ENCODE measurements around the gene RNF26. TPM values are rescaled to one million over a fixed set of nuclear protein-coding genes. Genes with fewer than 3 reads are reported as not detected.

The RNF26 gene
- total and polyA plus RNA-seq, 2 of the 4 experiments (the other 2 are of a cell fraction): 3.4 to 36.7 TPM

DNA sequence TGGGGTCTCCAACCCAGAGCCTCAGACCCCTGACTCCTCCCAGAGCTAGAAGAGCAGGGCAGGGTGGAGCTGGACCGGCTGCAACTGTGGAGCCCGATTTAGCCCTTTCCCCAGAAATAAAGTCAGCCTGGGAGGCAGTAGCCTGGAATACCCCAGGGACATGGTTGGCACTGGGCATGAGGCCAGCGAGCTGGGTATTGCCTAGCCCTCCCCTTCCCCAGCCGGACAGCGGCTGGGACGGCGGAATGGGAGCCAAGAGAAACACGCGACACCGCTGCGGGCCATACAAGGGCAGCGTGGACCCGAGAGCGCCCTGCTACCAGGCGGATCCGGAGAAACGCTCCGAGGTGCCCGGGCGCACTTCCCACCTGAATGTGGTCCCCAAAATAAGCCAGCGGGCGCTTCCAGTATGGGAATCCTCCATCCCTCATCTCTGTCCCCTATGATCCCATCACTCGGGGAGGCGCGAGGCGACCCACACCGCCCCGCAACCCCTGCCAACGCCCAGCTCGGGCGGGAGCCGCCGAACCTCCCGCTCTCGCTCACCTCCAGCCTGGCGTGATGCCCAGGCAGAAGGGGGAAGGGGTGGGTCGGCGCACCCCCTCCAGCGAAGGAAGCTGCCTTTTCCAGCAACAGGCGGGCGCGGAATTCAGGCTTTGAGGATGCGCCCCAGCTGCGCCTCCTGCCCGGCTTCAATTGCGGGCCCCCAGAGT is 18.2 kb upstream of the RNF26 start:
- WGBS, 2 experiments (ENCODE audit: extremely low coverage in 2 of 2, insufficient read length in 1 of 2): 0% methylated on average over 9 of the region's 46 CpGs; no CpG with 5 or more reads in 1 of the 2 experiments
- no peak for DNase-seq
- Histone ChIP-seq H3K56ac (ENCODE audit: extremely low read depth, insufficient read depth, low read length) (peak overlapping the region; percentile 57; the same call in 1 of the 2 replicates), H2BK15ac (ENCODE audit: low read depth, low read length) (peak overlapping the region; percentile 39; the same call in 2 of the 3 replicates), H3K79me1 (ENCODE audit: low read depth in 1 of 2, low read length in 2 of 2) (peaks cover 11 to 59% of the 10 kb centered on the region in 2 experiments; a peak in 3 of 4 replicates), H3K9me1 (ENCODE audit: insufficient read depth, low read length) (peaks cover 26% of the 10 kb centered on the region), H2BK5ac (ENCODE audit: low read depth, low read length, poor library complexity, severe bottlenecking) (peak overlapping the region; percentile 79), H3K14ac (replicated peaks; ENCODE audit: low read depth, low read length) (peak overlapping the region; percentile 92), H3K9me3 (ENCODE audit: control insufficient read depth, insufficient read depth, low read length) (no peaks in the 10 kb centered on the region), H4K5ac (ENCODE audit: low read depth, low read length) (0 out of 2 replicates have a peak overlapping the region, but pooled peaks have one; percentile 8), H3K4me2 (ENCODE audit: low read depth, low read length) (peak overlapping the region; percentile 71), H3K27ac (ENCODE audit: insufficient read depth, low read length) (peak overlapping the region; percentile 69), H2AK9ac (replicated peaks; ENCODE audit: low read depth, low read length, poor library complexity) (peak overlapping the region; percentile 98), H3K36me3 (ENCODE audit: control insufficient read depth, insufficient read depth, low read length) (peaks cover 27% of the 10 kb centered on the region), H2BK20ac (ENCODE audit: low read depth, low read length) (no peak overlapping the region), H3K23ac (ENCODE audit: low read depth, low read length) (peak overlapping the region; percentile 69), H3K9ac (ENCODE audit: low read depth, low read length) (peak overlapping the region; percentile 81), H3K4me1 (ENCODE audit: control insufficient read depth, insufficient read depth, low read length) (peaks cover 43% of the 10 kb centered on the region), H3K4me3 (ENCODE audit: insufficient read depth, low read depth, low read length) (peak overlapping the region; percentile 87), H2BK120ac (ENCODE audit: low read depth, low read length) (peak overlapping the region; percentile 73), H4K8ac (ENCODE audit: low read depth in 2 of 2, low read length in 2 of 2) (peak overlapping the region; percentile 28 to 70; a peak in 3 of 4 replicates), H2AK5ac (ENCODE audit: low read depth, low read length) (peak overlapping the region; percentile 87), H2AFZ (replicated peaks; ENCODE audit: low read length, poor library complexity) (peak overlapping the region; percentile 93), H4K91ac (ENCODE audit: insufficient read depth, low read depth, low read length) (peak overlapping the region; percentile 82), H4K20me1 (ENCODE audit: insufficient read depth, low read length) (peaks cover 19% of the 10 kb centered on the region), H3K4ac (ENCODE audit: low read depth, low read length) (peak overlapping the region; percentile 82), H3K27me3 (ENCODE audit: control insufficient read depth, insufficient read depth, low read length) (no peaks in the 10 kb centered on the region), H3K18ac (ENCODE audit: low read depth, low read length) (no peak overlapping the region; the same call in 1 of the 2 replicates)
- peak; percentile 0; the same call in 1 of the 2 replicates for ATAC-seq (ENCODE audit: low read depth)
- POLR2A ChIA-PET (ENCODE audit: unreplicated experiment): interaction anchor here (1.6 kb wide), 1 partner anchor 21 kb away, joined by 8 read pairs; no protein-coding TSS in a partner anchor
- in situ Hi-C loops (cut with MboI; ENCODE audit: low sequenced_read_pairs): no loop called here
- BruUV-seq (replicated peaks): no TSS peak
- dilution Hi-C loops (cut with HindIII; ENCODE audit: low sequenced_read_pairs, unreplicated experiment): no loop called here
- intact Hi-C loops (cut with micrococcal nuclease): no loop called here
- CTCF ChIA-PET: interaction anchor here (1.1 to 2.1 kb wide), 3 partner anchors 10 to 120 kb away, joined by 4 to 6 read pairs (median 4); no protein-coding TSS in a partner anchor
- TF ChIP-seq, protein P1, sequence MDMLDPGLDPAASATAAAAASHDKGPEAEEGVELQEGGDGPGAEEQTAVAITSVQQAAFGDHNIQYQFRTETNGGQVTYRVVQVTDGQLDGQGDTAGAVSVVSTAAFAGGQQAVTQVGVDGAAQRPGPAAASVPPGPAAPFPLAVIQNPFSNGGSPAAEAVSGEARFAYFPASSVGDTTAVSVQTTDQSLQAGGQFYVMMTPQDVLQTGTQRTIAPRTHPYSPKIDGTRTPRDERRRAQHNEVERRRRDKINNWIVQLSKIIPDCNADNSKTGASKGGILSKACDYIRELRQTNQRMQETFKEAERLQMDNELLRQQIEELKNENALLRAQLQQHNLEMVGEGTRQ (IDR thresholded peaks at IDR 0.05; ENCODE audit: low read depth, low read length): no peak
- no peak for TF ChIP-seq SMC3 (IDR thresholded peaks at IDR 0.05; ENCODE audit: low read depth, low read length)
- TF ChIP-seq, protein P2, sequence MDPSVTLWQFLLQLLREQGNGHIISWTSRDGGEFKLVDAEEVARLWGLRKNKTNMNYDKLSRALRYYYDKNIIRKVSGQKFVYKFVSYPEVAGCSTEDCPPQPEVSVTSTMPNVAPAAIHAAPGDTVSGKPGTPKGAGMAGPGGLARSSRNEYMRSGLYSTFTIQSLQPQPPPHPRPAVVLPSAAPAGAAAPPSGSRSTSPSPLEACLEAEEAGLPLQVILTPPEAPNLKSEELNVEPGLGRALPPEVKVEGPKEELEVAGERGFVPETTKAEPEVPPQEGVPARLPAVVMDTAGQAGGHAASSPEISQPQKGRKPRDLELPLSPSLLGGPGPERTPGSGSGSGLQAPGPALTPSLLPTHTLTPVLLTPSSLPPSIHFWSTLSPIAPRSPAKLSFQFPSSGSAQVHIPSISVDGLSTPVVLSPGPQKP (IDR thresholded peaks at IDR 0.05; ENCODE audit: borderline replicate concordance, low read depth, low read length): no peak
- no peak for TF ChIP-seq CHD1 (IDR thresholded peaks at IDR 0.05; ENCODE audit: low read depth, low read length)
- no peak for TF ChIP-seq RFX5 (IDR thresholded peaks at IDR 0.05; ENCODE audit: low read depth, low read length)
- TF ChIP-seq FOS (IDR thresholded peaks at IDR 0.05; ENCODE audit: low read depth, low read length): no peak
- TF ChIP-seq MAZ (IDR thresholded peaks at IDR 0.05; ENCODE audit: borderline replicate concordance, low read depth, low read length): no peak
- TF ChIP-seq POLR2A (IDR thresholded peaks at IDR 0.05; ENCODE audit: low read depth, low read length): no peak
- no peak for TF ChIP-seq BHLHE40 (IDR thresholded peaks at IDR 0.05; ENCODE audit: low read depth, low read length)
- TF ChIP-seq NFE2L2 (IDR thresholded peaks at IDR 0.05; ENCODE audit: low read depth, low read length): no peak
- no peak for TF ChIP-seq RAD21 (IDR thresholded peaks at IDR 0.05; ENCODE audit: low read length)
- no peak for TF ChIP-seq CEBPB (IDR thresholded peaks at IDR 0.05; ENCODE audit: low read depth, low read length)
- TF ChIP-seq, protein P3, sequence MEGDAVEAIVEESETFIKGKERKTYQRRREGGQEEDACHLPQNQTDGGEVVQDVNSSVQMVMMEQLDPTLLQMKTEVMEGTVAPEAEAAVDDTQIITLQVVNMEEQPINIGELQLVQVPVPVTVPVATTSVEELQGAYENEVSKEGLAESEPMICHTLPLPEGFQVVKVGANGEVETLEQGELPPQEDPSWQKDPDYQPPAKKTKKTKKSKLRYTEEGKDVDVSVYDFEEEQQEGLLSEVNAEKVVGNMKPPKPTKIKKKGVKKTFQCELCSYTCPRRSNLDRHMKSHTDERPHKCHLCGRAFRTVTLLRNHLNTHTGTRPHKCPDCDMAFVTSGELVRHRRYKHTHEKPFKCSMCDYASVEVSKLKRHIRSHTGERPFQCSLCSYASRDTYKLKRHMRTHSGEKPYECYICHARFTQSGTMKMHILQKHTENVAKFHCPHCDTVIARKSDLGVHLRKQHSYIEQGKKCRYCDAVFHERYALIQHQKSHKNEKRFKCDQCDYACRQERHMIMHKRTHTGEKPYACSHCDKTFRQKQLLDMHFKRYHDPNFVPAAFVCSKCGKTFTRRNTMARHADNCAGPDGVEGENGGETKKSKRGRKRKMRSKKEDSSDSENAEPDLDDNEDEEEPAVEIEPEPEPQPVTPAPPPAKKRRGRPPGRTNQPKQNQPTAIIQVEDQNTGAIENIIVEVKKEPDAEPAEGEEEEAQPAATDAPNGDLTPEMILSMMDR (conservative IDR thresholded peaks at IDR 0.05; ENCODE audit: low read depth, low read length): no peak
- no peak for TF ChIP-seq MXI1 (IDR thresholded peaks at IDR 0.05; ENCODE audit: borderline replicate concordance, low read depth, low read length)

Data from IMR-90 (cell line).